ENCODE measurements around the gene STAM2. TPM values are rescaled to one million over a fixed set of nuclear protein-coding genes. Genes with fewer than 3 reads are reported as not detected.
A peak's percentile ranks its signal among the peaks of the same experiment; 100 is the strongest.

Gene STAM2
- total and polyA plus RNA-seq, 2 of the 13 experiments (the other 11 are each of a cell fraction or from before 2014, with no cell fraction given) = 14.7 to 24.1 TPM

GRCh38 chr2:152175368-152176112, at the start of gene STAM2 (continued):
- TF ChIP-seq CBX1 (IDR thresholded peaks at IDR 0.05; ENCODE audit: low read depth) (peak; percentile 28), ASH2L (IDR thresholded peaks at IDR 0.05; ENCODE audit: insufficient read length, low read depth, low read length) (peak; percentile 100), TGIF2 (CRISPR knock-in tag; IDR thresholded peaks at IDR 0.05) (peak; percentile 76), PAX8 (CRISPR knock-in tag; IDR thresholded peaks at IDR 0.05; ENCODE audit: borderline replicate concordance) (0 out of 2 replicates have a peak, but pooled peaks have one; percentile 72), NFKBIZ (CRISPR knock-in tag; IDR thresholded peaks at IDR 0.05) (peak; percentile 76; the same call in 1 of the 2 replicates), ZFX (CRISPR knock-in tag; IDR thresholded peaks at IDR 0.05; ENCODE audit: low read depth) (peak; percentile 93), DR1 (CRISPR knock-in tag; IDR thresholded peaks at IDR 0.05) (peak; percentile 85; the same call in 1 of the 2 replicates), ZFP36 (IDR thresholded peaks at IDR 0.05; ENCODE audit: borderline replicate concordance, low read depth, low read length, partially characterized antibody) (no peak), GABPB1 (CRISPR knock-in tag; IDR thresholded peaks at IDR 0.05) (peak; percentile 98), CEBPB (IDR thresholded peaks at IDR 0.05; ENCODE audit: borderline replicate concordance, low read depth, low read length) (no peak), KLF12 (CRISPR knock-in tag; IDR thresholded peaks at IDR 0.05; ENCODE audit: borderline replicate concordance) (peak; percentile 94), ZNF615 (CRISPR knock-in tag; IDR thresholded peaks at IDR 0.05; ENCODE audit: borderline replicate concordance) (peak; percentile 98), ZNF629 (CRISPR knock-in tag; conservative IDR thresholded peaks at IDR 0.05) (peak; percentile 32; the same call in 1 of the 2 replicates), MLLT10 (CRISPR knock-in tag; IDR thresholded peaks at IDR 0.05) (no peak), ZNF317 (CRISPR knock-in tag; IDR thresholded peaks at IDR 0.05) (peak; percentile 68), SOX13 (IDR thresholded peaks at IDR 0.05) (no peak), SOX13 (CRISPR knock-in tag; conservative IDR thresholded peaks at IDR 0.05 in 1 of 2, IDR thresholded peaks at IDR 0.05 in 1 of 2) (peak in 1 of 2 experiments; percentile 30; a peak in 2 of 4 replicates), ISX (CRISPR knock-in tag; conservative IDR thresholded peaks at IDR 0.05) (peak; percentile 73), ZNF678 (CRISPR knock-in tag; IDR thresholded peaks at IDR 0.05) (peak; percentile 68), TSC22D2 (CRISPR knock-in tag; IDR thresholded peaks at IDR 0.05; ENCODE audit: borderline replicate concordance) (peak; percentile 33; the same call in 1 of the 2 replicates), NFYC (CRISPR knock-in tag; IDR thresholded peaks at IDR 0.05) (0 out of 2 replicates have a peak, but pooled peaks have one; percentile 23), GZF1 (CRISPR knock-in tag; IDR thresholded peaks at IDR 0.05) (peak; percentile 84; the same call in 1 of the 2 replicates), ZUFSP (CRISPR knock-in tag; IDR thresholded peaks at IDR 0.05; ENCODE audit: borderline replicate concordance) (no peak), POLR2G (IDR thresholded peaks at IDR 0.05; ENCODE audit: low read depth, low read length) (peak; percentile 97), RFXANK (CRISPR knock-in tag; IDR thresholded peaks at IDR 0.05) (peak; percentile 91), ZSCAN22 (CRISPR knock-in tag; IDR thresholded peaks at IDR 0.05) (0 out of 2 replicates have a peak, but pooled peaks have one; percentile 47)
- TF ChIP-seq, protein P1, sequence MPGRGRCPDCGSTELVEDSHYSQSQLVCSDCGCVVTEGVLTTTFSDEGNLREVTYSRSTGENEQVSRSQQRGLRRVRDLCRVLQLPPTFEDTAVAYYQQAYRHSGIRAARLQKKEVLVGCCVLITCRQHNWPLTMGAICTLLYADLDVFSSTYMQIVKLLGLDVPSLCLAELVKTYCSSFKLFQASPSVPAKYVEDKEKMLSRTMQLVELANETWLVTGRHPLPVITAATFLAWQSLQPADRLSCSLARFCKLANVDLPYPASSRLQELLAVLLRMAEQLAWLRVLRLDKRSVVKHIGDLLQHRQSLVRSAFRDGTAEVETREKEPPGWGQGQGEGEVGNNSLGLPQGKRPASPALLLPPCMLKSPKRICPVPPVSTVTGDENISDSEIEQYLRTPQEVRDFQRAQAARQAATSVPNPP (CRISPR knock-in tag; IDR thresholded peaks at IDR 0.05) = peak; percentile 67
- TF ChIP-seq, protein P2, sequence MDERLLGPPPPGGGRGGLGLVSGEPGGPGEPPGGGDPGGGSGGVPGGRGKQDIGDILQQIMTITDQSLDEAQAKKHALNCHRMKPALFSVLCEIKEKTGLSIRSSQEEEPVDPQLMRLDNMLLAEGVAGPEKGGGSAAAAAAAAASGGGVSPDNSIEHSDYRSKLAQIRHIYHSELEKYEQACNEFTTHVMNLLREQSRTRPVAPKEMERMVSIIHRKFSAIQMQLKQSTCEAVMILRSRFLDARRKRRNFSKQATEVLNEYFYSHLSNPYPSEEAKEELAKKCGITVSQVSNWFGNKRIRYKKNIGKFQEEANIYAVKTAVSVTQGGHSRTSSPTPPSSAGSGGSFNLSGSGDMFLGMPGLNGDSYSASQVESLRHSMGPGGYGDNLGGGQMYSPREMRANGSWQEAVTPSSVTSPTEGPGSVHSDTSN (CRISPR knock-in tag; IDR thresholded peaks at IDR 0.05) = no peak
